Stimulated activated CD8-positive, alpha-beta memory T cell treated with anti-CD3 and anti-CD28 coated beads, Interleukin-12 subunit alpha, Interleukin-12 subunit beta, amount 100 ng/mL, for 24 hours (primary cell): ENCODE data around the gene ZNF557.

Experiments used
- DNase-seq: peaks from one replicate; pipeline ENCODE4 v3.0.0-alpha.2; 2020; ENCODE audit errors: extremely low read depth

ZNF557 gene

DNA sequence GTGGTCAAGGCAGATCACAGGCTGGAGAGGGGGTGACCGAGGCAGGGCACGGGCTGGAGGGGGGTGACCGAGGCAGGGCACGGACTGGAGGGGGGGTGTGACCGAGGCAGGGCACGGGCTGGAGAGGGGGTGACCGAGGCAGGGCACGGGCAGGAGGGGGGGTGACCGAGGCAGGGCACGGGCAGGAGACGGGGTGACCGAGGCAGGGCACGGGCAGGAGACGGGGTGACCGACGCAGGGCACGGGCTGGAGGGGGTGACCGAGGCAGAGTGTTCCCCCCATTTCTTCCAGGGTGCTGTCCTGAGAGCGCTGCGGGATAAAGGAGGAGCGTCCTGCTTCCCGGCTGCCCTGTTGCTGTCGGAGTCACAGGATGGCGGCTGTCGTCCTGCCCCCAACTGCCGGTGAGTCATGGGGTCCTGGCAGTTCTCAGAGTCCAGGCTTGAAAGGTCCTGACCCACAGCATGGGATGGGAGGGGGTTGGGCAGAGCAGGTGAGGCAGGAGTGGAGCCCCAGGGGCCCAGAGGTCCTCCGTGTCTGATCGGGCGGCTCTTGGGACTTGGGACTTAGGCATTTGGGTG, 5.3 kb downstream of the ZNF557 start:
- DNase-seq = no peak

DNA sequence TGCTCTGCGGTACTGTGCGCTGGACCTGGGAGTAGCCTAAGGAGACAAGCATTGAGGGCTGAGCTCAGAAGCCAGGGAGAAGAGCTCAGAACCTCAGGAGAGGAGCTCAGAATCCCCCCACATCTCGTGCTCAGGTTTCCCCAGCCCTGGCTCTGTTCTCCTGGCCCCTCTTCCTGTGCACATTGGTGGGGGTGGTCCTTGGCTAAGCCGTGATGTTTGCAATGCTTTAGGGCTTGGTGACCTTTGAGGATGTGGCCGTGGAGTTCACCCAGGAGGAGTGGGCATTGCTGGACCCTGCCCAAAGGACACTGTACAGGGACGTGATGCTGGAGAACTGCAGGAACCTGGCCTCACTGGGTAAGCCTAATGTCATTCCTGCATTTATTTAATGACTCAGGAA, 6.6 kb downstream of the ZNF557 start:
- no peak for DNase-seq

DNA sequence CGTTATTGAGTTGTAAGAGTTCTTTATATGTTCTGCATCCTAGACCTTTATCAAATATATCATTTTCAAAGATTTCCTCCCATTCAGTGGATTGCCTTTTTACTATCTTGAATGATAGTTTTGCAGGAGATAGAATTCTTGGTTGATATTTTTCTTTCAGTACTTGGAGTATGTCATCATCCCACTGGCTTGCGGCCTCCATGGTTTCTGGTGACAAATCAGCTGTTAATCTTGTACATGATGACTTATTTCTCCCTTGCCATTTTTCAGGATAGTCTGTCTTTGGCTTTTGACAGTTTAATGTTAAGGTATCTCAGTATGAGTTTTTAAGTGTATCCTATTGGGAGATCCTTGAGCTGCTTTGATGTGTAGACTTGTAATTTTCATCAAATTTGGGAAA, 8.5 kb downstream of the ZNF557 start:
- no peak for DNase-seq

DNA sequence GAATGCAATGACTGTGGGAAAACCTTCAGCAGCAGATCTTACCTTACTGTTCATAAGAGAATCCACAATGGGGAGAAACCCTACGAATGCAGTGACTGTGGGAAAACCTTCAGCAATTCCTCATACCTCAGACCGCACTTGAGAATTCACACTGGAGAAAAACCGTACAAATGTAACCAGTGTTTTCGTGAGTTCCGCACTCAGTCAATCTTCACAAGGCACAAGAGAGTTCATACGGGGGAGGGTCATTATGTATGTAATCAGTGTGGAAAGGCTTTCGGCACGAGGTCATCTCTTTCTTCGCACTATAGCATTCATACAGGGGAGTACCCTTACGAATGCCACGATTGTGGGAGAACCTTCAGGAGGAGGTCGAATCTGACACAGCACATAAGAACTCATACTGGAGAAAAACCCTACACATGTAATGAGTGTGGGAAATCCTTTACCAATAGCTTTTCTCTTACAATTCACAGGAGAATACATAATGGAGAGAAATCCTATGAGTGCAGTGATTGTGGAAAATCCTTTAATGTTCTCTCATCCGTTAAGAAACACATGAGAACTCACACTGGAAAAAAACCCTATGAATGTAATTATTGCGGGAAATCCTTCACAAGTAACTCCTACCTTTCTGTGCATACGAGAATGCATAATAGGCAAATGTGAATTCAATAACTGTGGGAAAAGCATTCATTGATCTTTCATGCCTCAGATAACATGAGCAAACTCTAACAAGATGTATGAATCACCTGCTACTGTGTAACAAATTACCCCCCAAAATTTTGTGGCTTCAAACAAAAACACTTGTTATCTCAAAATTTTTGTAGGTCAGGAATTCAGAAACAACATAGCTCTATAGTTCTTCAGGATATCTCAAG, 13.8 kb downstream of the ZNF557 start:
- DNase-seq = no peak

DNA sequence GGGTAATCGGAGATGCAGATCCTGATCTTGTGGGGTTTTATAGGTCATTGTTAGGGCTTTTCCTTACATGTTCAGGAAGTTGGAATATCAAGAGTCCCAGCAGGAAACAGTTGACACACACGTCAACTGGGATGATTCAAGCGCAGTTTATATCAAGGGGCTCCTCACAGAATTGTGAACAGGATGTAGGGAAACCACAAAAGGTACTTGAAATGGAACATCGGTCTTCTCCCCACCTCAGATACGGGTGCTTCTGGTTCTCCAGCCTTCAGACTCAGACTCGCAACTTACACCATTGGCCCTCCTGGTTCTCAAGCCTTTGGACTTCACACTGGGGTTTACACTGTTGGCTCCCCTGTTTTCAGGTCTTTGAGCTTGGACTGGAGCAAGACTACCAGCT, 19.5 kb downstream of the ZNF557 start:
- no peak for DNase-seq

DNA sequence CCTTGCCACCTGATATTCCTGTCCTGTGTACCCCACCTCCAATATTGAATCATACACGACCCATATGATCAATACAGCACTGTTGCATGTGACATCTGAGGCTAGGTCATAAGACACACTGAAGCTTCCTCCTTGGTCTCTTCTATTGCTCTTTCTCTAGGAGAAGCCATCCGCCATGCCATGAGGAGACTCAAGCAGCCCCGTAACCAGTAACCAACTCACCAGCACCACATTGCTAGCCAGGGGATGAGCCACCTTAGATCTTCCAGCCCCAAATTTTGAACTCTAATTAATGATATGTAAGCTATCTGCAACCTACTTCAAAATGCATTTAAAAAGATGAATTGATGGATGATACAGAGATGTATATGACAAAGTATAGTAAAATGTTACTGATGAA, 28.6 kb downstream of the ZNF557 start:
- no peak for DNase-seq

DNA sequence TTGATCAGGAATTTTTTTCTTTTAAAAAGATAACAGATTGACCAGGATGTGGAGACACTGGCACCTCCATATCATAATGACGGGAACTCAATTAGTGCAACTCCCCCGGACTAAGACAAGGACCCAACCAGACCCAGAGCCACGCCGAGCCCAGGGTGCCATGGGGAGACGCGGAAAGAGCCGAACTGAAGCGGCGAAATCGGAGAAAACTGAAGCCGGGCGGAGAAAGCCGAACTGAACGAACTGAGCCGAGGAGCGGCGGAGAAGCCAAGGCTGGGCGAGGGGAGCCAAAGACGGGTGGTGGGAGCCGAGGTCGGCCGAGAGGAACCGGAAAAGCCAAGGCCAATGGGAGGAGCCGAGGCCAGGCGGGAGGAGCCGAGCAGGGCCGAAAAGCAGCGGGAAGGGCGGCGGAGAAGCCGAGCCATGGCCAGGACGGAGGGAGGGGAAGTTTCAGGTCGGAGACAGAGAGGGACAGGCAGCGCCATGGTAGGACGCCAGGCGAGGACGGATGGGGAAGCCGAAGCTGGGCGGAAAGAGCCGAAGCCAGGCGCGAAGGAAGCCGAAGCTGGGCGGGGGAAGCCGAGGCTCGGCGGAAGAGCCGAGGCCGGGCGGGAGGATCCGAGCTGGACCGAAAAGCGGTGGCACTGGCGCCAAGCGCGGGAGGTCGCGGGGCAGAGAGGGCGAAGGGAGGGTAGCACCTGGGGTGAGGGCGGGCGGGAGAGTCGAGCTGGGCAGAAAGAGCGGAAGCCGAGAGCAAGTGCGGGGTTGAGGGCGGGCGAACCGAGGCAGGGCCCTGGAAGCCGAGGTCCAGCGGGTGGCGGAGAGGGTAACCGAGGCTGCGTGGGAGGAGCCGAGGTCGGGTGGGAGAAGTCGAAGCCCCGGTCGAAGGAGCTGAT, 29.4 kb downstream of the ZNF557 start:
- peak; percentile 70 for DNase-seq

DNA sequence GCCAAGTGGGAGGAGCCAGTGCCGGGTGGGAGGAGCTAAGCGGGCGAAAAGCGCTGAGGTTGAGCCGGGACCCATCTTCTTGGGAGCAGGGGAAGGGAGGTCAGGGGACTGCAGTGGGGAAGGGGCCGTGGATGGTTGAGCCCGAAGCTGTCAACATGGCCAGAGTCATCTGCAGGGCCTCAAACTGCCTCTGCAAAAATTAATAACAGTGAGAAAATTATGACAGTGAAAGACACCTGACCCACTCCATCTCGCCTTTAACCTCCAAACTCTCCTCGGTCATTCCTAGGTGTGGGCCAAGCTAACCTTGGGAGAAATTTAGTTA, 30.1 kb downstream of the ZNF557 start:
- DNase-seq = no peak

DNA sequence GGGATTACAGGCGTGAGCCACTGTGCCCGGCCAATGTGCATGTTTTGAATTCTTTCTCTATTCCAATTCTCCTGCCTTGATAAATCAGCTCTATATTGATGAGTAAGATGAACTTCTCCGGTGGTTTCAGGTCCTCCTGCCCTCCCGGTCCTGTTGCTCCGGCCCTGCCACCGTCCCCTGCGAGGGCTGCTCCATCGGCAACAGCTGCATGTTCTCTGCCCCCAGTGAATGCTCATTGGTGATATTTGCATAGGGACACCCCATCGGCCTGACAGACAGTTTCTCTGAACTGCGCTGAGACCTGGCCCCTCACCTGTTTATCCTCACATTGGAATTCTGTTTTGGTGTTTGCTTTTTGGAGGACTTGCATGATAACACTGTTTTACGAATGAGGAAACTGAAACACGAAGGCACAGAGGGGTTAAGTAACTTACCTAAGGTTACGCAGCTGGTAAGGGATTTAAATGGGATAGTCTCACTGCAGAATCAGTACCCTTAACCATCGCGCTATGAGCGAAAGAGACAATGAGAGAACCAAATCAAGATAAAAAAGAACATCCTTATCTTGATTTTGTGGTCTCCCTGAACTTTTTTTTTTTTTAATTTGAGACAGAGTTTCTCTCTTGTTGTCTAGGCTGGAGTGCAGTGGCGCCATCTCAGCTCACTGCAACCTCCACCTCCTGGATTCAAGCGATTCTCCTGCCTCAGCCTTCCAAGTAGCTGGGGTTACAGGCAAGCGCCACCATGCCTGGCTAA, 32.2 kb downstream of the ZNF557 start:
- no peak for DNase-seq

DNA sequence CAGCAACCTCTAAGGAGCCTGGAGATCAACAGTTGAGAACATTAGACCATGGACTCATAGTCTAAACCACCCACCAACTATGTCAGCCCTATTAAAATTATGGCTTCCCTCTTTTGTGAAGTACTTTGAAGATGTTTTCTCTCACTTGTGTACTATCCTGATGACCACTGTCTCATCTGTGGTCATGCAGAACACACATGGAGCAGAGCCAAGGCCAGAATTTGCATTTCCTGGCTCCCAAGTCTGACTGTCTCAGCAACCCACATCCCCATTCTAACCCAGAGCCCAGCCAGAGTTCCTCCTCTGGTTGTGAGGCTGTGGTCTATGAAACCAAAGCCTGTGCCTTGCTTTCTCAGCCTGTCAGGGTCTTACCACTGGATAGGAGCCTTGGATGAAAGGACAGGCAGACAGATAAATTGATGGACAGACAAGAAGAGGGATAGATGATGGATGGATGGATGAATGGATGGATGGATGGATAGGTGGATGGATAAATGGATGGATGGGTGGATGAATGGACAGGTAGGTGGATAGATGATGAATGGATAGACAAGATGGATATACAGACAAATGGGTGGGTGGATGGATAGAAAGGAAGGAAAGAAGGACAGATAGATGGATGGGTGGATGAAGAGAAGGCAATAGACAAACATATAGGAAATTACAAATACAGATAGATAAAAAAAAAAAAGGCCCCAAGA, 35.4 kb downstream of the ZNF557 start:
- no peak for DNase-seq

DNA sequence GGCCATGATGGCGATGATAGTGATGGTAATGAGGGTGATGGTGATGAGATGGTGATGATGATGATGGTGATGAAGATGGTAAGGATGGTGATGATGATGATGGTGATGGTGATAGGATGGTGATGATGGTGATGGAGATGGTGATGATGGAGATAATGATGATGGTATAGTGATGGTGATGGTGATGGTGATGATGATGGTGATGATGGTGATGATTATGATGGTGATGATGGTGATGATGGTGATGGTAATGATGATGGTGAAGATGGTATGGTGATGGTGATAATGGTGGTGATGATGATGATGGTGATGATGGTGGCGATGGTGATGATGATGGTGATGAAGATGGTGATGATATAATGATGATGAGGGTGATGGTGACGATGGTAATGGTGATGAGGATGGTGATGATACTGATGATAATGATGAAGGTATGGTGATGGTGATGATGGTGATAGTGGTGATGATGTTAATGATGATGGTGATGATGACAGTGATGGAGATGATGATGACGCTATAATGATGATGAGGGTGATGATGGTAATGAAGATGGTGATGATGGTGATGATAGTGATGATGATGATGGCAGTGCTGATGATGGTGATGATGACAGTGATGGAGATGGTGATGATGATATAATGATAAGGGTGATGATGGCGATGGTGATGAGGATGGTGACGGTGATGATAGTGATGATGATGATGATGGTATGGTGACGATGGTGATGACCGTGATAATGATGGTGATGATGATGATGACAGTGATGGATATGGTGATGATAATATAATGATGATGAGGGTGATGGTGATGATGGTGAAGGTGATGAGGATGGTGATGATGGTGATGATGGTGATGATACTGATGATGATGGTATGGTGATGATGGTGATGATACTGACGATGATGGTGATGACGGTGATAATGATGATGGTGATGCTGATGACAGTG, 37.5 kb downstream of the ZNF557 start:
- DNase-seq = no peak

DNA sequence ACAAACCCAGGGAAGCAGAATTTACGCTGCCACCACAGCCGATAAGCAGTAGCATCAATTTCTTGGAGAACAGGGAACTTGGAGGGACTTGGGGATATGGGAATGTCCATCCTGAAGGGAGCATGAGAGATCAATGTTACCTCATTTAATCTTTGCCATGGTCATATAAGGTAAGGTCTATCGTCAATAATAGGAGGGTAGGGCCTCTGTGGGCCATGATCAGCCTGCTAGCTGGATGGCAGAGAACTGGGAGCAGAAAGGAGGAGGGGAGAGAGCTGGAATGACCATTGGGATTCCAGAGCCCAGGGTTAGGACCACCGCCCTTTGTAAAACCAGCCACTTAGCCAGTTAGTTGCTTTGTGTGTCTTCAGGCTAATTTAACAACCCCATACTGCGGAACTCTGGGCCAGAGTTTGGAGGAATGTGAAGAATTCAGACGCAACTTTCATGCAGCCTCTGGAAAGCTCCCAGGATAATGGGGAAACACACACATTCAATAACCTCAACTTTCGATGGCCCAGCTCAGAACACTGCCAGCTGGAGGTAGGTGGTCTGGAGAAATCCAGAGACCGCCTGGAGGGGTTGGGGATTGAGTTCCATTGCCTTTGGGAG, 40.3 kb downstream of the ZNF557 start:
- DNase-seq = no peak

DNA sequence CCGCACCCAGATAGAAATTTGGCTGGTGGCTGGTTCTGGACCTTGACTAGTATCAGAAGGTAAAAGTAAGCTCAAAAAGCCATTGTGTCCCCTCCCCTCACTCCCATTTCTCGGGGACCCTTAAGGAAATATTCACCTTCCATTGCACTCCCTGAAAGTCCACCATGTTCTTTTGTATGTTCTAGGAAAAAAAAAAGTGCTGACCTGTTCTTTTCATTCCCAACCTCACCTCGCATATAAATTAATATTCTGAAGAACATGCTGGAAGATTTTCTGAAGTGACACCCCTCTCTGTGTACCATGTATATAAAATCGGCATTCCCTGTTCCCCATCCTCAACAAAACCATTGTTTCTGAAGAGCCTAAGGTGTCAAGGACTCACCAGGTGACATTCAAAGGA, 43.2 kb downstream of the ZNF557 start:
- DNase-seq = no peak

DNA sequence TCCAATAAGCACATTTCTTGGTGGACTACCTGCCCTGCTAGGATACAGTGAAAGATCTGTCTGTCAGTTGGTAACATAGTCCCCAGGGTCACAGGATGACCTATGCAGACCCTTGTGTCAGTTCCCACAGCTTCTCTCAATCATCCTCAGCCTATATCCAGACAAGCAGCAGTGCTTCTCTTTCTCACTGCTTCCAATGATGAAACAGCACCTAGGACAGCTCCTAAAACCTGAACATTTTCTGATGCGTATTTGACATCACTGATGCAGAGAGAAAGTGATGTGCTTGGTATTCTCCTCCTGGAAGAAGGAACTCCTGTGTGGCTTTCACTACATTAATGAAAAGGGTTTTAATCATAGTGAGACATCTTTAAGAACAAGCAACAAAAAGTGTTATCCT, 43.7 kb downstream of the ZNF557 start:
- no peak for DNase-seq

DNA sequence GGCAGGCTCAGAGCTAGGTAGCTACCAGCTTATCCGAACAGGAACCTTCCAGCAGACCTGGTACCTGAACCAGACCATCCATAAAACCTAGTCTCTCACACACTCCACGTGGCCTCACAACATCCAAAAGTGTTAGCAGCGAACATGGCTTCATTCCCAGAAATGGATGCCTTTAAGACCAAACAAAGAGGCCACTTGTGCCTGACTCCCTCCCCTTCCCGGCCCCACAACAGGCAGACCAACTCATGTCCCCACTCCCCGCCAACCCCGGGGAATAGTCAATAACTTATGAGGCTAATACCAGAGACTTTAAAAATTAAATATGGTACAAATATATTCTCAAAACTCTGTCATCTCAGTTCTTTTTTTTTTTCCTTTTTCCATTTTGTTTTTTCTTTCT, 46.2 kb downstream of the ZNF557 start:
- DNase-seq = no peak

DNA sequence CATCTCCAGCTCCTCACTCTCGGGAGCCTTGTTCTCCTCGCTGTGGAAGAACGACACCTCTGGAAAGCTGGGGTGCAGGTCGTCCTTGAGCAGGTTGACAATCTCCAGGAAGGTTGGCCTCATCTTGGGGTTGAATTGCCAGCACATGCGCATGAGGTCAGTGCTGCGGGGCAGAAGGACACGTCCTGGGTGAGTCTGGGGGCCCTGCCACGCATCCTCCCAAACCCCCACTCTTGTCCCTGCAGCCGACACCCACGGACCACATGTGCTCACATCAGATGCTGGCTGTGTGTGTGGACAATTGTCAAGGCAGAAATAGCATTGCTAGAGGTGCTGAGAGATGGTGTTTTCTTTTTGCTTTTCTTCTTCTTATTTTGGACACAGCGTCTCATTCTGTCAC, 47.7 kb downstream of the ZNF557 start:
- DNase-seq = no peak

DNA sequence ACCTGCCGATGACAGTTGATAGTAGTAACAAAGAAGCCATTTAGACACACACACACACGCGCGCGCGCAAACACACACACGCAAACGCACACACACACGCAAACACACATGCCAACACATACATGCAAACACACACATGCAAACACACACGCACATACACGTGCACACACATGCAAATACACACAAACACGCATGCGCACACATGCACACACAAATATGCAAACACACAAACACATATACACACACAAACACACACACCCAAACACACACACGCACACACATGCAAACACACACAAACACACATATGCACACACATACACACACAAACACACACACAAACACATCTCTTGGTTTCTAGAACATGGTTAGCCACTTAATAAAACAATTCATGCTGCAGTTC, 50.1 kb downstream of the ZNF557 start:
- DNase-seq = no peak

DNA sequence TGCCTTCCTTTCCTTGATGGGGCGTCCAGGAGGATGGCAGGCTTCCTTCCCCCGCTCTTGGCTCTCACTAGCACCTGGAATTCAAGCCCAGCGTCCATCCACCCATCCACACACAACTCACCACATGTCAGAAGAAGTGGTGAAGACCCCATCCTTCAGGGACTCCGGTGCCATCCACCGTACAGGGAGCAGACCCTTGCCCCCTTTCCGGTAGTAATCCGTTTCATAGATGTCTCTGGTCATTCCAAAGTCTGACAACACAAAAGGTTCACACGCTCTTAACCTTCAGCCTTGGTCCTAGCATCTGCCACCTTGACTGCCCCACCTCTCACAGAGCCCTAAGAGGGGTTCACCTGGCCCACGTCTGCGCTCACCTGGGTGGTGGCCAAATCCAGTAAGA, 51.0 kb downstream of the ZNF557 start:
- no peak for DNase-seq

DNA sequence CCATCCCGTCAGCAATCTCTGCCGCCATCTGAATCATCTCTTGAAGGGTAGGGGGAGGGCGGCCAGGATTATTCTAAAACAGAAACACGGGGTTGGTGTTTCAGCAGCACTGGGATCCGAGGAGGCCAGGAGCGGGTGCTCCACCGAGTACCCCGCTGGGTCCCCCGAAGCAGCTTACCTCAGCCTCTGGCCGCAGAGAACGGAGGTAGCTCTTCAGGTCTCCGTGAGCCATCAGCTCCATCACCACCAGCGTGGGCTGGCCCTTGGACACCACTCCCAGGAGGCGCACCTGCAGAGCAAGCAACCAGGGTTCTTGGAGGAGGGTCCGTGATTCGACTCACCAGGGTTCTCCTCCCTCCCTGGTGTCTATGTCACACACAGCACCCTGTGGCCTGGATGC, 53.2 kb downstream of the ZNF557 start:
- DNase-seq = no peak

DNA sequence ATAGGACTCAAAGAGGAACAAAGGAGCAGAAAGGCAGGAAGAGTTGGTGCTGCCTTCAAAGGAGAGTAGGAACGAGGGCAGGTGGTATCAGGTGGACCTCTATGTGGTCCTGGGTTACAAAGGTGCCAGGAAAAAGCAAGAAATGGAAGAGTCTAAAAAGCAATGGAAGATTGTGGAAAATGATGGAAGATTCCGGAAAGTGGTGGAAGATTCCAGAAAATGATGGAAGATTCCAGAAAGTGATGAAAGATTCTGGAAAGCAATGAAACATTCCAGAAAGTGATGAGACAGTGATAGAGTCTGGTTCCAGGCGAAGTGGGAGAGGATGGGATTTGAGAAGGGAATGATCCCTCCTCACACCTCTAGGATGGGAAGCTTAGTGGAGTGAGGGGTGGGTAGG, 55.3 kb downstream of the ZNF557 start:
- no peak for DNase-seq
